GM18873 (cell line): ENCODE data around the gene VAV3.

Experiments used
- ATAC-seq: cut with Tn5 transposase; IDR thresholded peaks from one replicate; pipeline ENCODE4 v1.9.1; 2021; ENCODE audit warnings: mild to moderate bottlenecking, moderate library complexity, moderate number of reproducible peaks; ENCODE audit not compliant: unreplicated experiment, low FRiP score

VAV3 gene

GRCh38 chr1:107692580-107693345, 272.2 kb downstream of the VAV3 start:
- no peak for ATAC-seq

GRCh38 chr1:107691540-107691939, 273.4 kb downstream of the VAV3 start:
- no peak for ATAC-seq

GRCh38 chr1:107690491-107690890, 274.5 kb downstream of the VAV3 start:
- ATAC-seq, result no peak

- no peak for ATAC-seq
Observed at GRCh38 chr1:107689733-107690132, 275.2 kb downstream of the VAV3 start.

GRCh38 chr1:107689159-107689558, 275.8 kb downstream of the VAV3 start:
- no peak for ATAC-seq

GRCh38 chr1:107687849-107688753, 276.9 kb downstream of the VAV3 start:
- no peak for ATAC-seq

- no peak for ATAC-seq
Observed at GRCh38 chr1:107683683-107684082, 281.3 kb downstream of the VAV3 start.

GRCh38 chr1:107683191-107683657, 281.8 kb downstream of the VAV3 start:
- no peak for ATAC-seq

- ATAC-seq, result no peak
Observed at GRCh38 chr1:107682467-107682866, 282.5 kb downstream of the VAV3 start.

- ATAC-seq, result no peak
Observed at GRCh38 chr1:107681001-107681479, 283.9 kb downstream of the VAV3 start.

GRCh38 chr1:107680579-107680985, 284.4 kb downstream of the VAV3 start:
- no peak for ATAC-seq

GRCh38 chr1:107679411-107679953, 285.5 kb downstream of the VAV3 start:
- no peak for ATAC-seq

- ATAC-seq, result no peak
Observed at GRCh38 chr1:107678993-107679392, 286.0 kb downstream of the VAV3 start.

- ATAC-seq, result no peak
Observed at GRCh38 chr1:107677697-107678096, 287.3 kb downstream of the VAV3 start.

- no peak for ATAC-seq
Observed at GRCh38 chr1:107674486-107674885, 290.5 kb downstream of the VAV3 start.

GRCh38 chr1:107673006-107673405, 292.0 kb downstream of the VAV3 start:
- ATAC-seq, result no peak

GRCh38 chr1:107670397-107671040, 294.5 kb downstream of the VAV3 start:
- no peak for ATAC-seq

- ATAC-seq, result no peak
Observed at GRCh38 chr1:107669996-107670395, 295.0 kb downstream of the VAV3 start.

- ATAC-seq, result no peak
Observed at GRCh38 chr1:107668762-107669161, 296.2 kb downstream of the VAV3 start.

- no peak for ATAC-seq
Observed at GRCh38 chr1:107666493-107666892, 298.5 kb downstream of the VAV3 start.
